HL-60/S4 treated with phorbol 12-myristate 13-acetate at 8.2 ng/mL for 4 days and 3 days (cell line): ENCODE measurements around the gene CRLF3.
"Not testable (repeated sequence)": the region's sequence is repeated elsewhere in the genome, so short reads cannot be mapped to it uniquely, and the experiment has no call there.

ENCODE experiments used
- in situ Hi-C: fragments of 300-500 bp; cut with MboI; formaldehyde crosslinking; loops from 2 replicates; pipeline ENCODE4 v1.15.0; 2022; ENCODE audit warnings: low sequenced_read_pairs

Gene CRLF3

DNA sequence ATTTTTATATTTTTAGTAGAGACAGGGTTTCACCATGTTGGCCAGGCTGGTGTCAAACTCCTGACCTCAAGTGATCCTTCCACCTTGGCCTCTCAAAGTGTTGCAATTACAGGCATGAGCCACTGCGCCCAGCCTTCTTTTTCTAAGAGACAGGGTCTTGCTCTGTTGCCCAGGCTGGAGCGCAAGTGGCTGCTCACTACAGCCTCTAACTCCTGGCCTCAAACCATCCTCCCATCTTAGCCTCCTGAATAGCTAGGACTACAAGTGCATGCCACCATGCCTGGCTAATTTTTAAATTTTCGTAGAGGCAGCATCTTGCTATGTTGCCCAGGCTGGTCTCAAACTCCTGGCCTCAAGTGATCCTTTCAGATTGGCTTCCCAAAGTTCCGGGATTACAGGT is 76.9 kb downstream of the CRLF3 start:
- in situ Hi-C loops: not testable (repeated sequence)

DNA sequence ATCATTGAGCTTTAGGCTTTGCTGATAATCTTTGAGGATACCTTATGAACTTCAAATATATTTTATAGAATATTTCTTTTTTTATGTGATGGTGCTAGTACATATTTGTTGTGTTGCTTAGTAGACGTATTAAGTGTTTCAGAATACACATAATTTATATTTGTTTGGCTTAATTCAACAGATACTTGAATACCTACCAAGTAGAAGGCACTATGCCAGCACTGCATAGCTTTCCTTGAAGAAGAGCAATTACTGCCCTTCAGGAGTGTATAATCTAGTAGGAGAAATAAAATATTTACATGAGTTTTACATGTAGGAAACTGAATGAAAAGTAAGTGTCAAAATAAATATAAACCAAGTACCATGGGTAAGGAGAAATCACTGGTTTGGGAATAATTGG is 81.8 kb downstream of the CRLF3 start:
- in situ Hi-C loops: not testable (repeated sequence)

DNA sequence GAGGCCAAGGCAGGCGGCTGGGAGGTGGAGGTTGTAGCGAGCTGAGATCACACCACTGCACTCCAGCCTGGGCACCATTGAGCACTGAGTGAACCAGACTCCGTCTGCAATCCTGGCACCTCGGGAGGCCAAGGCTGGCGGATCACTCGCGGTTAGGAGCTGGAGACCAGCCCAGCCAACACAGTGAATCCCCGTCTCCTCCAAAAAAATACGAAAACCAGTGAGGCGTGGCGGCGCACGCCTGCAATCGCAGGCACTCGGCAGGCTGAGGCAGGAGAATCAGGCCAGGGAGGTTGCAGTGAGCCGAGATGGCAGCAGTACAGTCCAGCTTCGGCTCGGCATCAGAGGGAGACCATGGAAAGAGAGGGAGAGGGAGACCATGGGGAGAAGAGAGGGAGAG is 88.1 kb downstream of the CRLF3 start:
- in situ Hi-C loops: not testable (repeated sequence)

DNA sequence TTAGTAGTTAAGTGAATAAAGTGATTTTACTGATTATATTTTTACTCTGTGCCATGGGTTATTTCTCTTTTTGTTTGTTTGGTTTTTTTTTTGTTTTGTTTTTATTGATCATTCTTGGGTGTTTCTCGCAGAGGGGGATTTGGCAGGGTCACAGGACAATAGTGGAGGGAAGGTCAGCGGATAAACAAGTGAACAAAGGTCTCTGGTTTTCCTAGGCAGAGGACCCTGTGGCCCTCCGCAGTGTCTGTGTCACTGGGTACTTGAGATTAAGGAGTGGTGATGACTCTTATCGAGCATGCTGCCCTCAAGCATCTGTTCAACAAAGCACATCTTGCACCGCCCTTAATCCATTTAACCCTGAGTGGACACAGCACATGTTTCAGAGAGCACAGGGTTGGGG is 88.8 kb downstream of the CRLF3 start:
- in situ Hi-C loops: not testable (repeated sequence)

DNA sequence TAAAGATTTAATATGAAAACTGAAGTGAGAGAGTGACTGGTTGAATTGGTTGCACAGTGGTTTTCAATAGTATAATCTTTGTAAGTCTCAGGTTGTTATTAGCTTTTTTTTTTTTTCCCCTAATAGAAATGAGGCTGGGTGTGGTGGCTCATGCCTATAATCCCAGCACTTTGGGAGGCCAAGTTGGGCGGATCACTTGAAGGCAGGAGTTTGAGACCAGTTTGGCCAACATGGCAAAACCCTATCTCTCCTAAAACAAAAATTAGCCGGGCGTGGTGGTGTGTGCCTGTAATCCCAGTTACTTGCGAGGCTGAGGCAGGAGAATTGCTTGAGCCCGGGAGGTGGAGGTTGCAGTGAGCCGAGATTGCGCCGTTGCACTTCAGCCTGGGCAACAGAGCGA is 89.3 kb downstream of the CRLF3 start:
- in situ Hi-C loops: not testable (repeated sequence)

DNA sequence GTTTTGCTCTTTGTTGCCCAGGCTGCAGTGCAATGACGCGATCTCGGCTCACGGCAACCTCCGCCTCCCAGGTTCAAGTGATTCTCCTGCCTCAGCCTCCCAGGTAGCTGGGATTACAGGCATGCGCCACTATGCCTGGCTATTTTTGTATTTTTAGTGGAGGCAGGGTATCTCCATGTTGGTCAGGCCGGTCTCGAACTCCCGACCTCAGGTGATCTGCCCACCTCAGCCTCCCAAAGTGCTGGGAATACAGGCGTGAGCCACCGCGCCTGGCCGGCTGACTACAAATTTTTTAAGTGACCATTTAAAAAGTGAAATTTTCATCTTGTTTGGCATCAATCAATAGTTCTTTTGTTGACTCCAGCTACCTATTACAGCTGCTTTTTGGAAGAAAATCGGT is 90.3 kb downstream of the CRLF3 start:
- in situ Hi-C loops: not testable (repeated sequence)
